Naive thymus-derived CD4-positive, alpha-beta T cell (primary cell): ENCODE results near the gene SLC29A2. TPM values are rescaled to one million over a fixed set of nuclear protein-coding genes. Genes with fewer than 3 reads are reported as not detected.

Experiments
- ATAC-seq: fragments of 150-1000 bp; cut with Tn5 transposase; 2 replicates; pipeline ENCODE4 v1.10.0; 2021; ENCODE audit warnings: mild to moderate bottlenecking, moderate library complexity
- CTCF ChIA-PET: fragments of 350-600 bp; sonication (Branson Sonifier 250); formaldehyde crosslinking; loops from one replicate; lab custom pipeline; 2021; ENCODE audit warnings: antibody characterized with exemption; lab: Charles Lee
- POLR2A ChIA-PET: fragments of 350-600 bp; sonication (Branson Sonifier 250); formaldehyde crosslinking; loops from one replicate; lab custom pipeline; 2021; ENCODE audit warnings: antibody characterized with exemption, inconsistent platforms; lab: Charles Lee
- DNase-seq, 9 donors: peaks; one replicate each; pipeline versions ENCODE4 v3.0.0 to v3.0.0-alpha.2; 2020 to 2022; ENCODE audit warnings: mixed read lengths in 1 of 9
- H3K27ac ChIP-seq: one replicate; pipeline ENCODE4 v1.7.0; 2013; ENCODE audit warnings: mild to moderate bottlenecking, low read depth, low read length, moderate library complexity
- H3K27me3 ChIP-seq, 2 donors: one replicate each; pipeline ENCODE4 v1.7.0; 2013; ENCODE audit warnings: low read length in 2 of 2, mild to moderate bottlenecking in 2 of 2, moderate library complexity in 2 of 2; ENCODE audit not compliant: control insufficient read depth in 2 of 2, insufficient read depth in 2 of 2
- H3K36me3 ChIP-seq, 3 experiments: 1 replicate in 2 of 3; 2 replicates in 1 of 3; pipeline ENCODE4 v1.7.0; 2013; ENCODE audit warnings: low read length in 3 of 3, mild to moderate bottlenecking in 3 of 3, moderate library complexity in 1 of 3; ENCODE audit not compliant: insufficient read depth in 3 of 3, control insufficient read depth in 2 of 3
- H3K4me1 ChIP-seq, 2 donors: one replicate each; pipeline ENCODE4 v1.7.0; 2013; ENCODE audit warnings: low read length in 2 of 2, mild to moderate bottlenecking in 2 of 2, moderate library complexity in 1 of 2; ENCODE audit not compliant: control insufficient read depth in 2 of 2, insufficient read depth in 2 of 2
- H3K4me3 ChIP-seq: 2 replicates; pipeline ENCODE4 v1.7.0; 2013; ENCODE audit warnings: mild to moderate bottlenecking, low read length
- H3K9me3 ChIP-seq, 3 experiments: 1 replicate in 2 of 3; 2 replicates in 1 of 3; pipeline ENCODE4 v1.7.0; 2013; ENCODE audit warnings: low read length in 3 of 3; ENCODE audit not compliant: control insufficient read depth in 2 of 3
- H3K27ac Mint-ChIP-seq, 9 donors: one replicate each; pipeline ENCODE4 v1.8.0; 2020 to 2022; ENCODE audit warnings: mixed read lengths in 9 of 9, mild to moderate bottlenecking in 8 of 9, moderate library complexity in 5 of 9, inconsistent platforms in 2 of 9
- H3K27me3 Mint-ChIP-seq, 5 donors: one replicate each; pipeline ENCODE4 v1.8.0; 2021 to 2022; ENCODE audit warnings: mixed read lengths in 5 of 5, mild to moderate bottlenecking in 1 of 5
- H3K36me3 Mint-ChIP-seq, 5 donors: one replicate each; pipeline ENCODE4 v1.8.0; 2020 to 2022; ENCODE audit warnings: mixed read lengths in 5 of 5, mild to moderate bottlenecking in 3 of 5, inconsistent platforms in 1 of 5
- H3K4me1 Mint-ChIP-seq, 7 donors: one replicate each; pipeline ENCODE4 v1.8.0; 2020 to 2022; ENCODE audit warnings: mixed read lengths in 7 of 7, mild to moderate bottlenecking in 3 of 7, inconsistent platforms in 1 of 7
- H3K4me3 Mint-ChIP-seq, 10 donors: one replicate each; pipeline ENCODE4 v1.8.0; 2020 to 2022; ENCODE audit warnings: mild to moderate bottlenecking in 10 of 10, mixed read lengths in 10 of 10, moderate library complexity in 6 of 10, inconsistent platforms in 2 of 10
- H3K9me3 Mint-ChIP-seq, 11 donors: one replicate each; pipeline ENCODE4 v1.8.0; 2020 to 2022; ENCODE audit warnings: mixed read lengths in 11 of 11, mild to moderate bottlenecking in 4 of 11, inconsistent platforms in 1 of 11, moderate library complexity in 1 of 11
- intact Hi-C, 2 donors: fragments of 100-400 bp; cut with micrococcal nuclease; formaldehyde crosslinking; loops; one replicate each; pipeline ENCODE4 v1.15.1; 2023
- polyA plus RNA-seq, 2 donors: library from polyadenylated mRNA; unstranded; fragments of 300-500 nt; fragmentation: Illumina TruSeq; gene quantifications; one replicate each; pipeline ENCODE4 v1.2.3, GENCODE V29; 2021
- total RNA-seq, 6 experiments: library from RNA in 5 of 6; stranded (reverse) in 5 of 6; gene quantifications; 1 replicate in 5 of 6; 2 replicates in 1 of 6; pipeline ENCODE4 v1.2.3 and lab custom pipeline; 2021 to 2026

Gene SLC29A2
- total RNA-seq (10 to 100 TPM in 3 of 5 experiments, 1 to 10 TPM in 2; 6.0 to 18.9 (median 12.0) TPM), polyA plus RNA-seq (1 to 10 TPM; 2.7 to 6.2 TPM), total RNA-seq (lab: John Stamatoyannopoulos, UW) (22.9 reads per million, percentile 53 among the genes with 10 or more reads in this experiment)

GRCh38 chr11:66371627-66372415 lies at the start of gene SLC29A2:
TSS of gene SLC29A2 (minus strand) at chr11:66371760. CDS start at chr11:66371591, 169 bp downstream.
- peaks cover 0 to 24% (median 13%) of the 10 kb centered on the region in 7 donors for H3K4me1 Mint-ChIP-seq
- ATAC-seq (peak; percentile 89), DNase-seq (peak; percentile 53 to 85 (median 80))
- H3K27me3 Mint-ChIP-seq = peaks cover 0 to 3% (median 0%) of the 10 kb centered on the region in 5 donors
- H3K4me1 ChIP-seq = peaks cover 4 to 8% of the 10 kb centered on the region in 2 donors
- no peaks in the 10 kb centered on the region for H3K9me3 Mint-ChIP-seq
- peak within 1 kb of the TSS; percentile 72 for H3K4me3 ChIP-seq
- H3K36me3 ChIP-seq = peaks cover 0 to 8% (median 0%) of the 10 kb centered on the region in 3 experiments
- ChIA-PET CTCF (interaction anchor here (0.6 to 1.9 kb wide), 4 partner anchors 14 to 414 kb away, joined by 4 to 14 read pairs (median 6); no protein-coding TSS in a partner anchor), POLR2A (interaction anchor here (0.8 to 4.8 kb wide), 12 partner anchors 14 to 586 kb away, joined by 3 to 58 read pairs (median 4); partner anchors contain the start of genes B4GAT1, BRMS1, CD248 and MRPL11)
- peak within 1 kb of the TSS; percentile 79 to 95 (median 90) for H3K27ac Mint-ChIP-seq
- intact Hi-C loops = loop anchor here (1.0 to 5.0 kb wide), 5 partner anchors 14 to 67 kb away; partner anchors contain the start of genes BRMS1 (in 2 of the 2) and MRPL11 (in 2 of the 2)
- H3K4me3 Mint-ChIP-seq = peak within 1 kb of the TSS; percentile 81 to 96 (median 88)
- H3K9me3 ChIP-seq = no peaks in the 10 kb centered on the region
- no peaks in the 10 kb centered on the region for H3K36me3 Mint-ChIP-seq
- H3K27ac ChIP-seq = peak within 1 kb of the TSS; percentile 83
- H3K27me3 ChIP-seq = no peaks in the 10 kb centered on the region

- Mint-ChIP-seq H3K27me3 (peaks cover 23 to 37% (median 35%) of the 10 kb centered on the region in 5 donors), H3K9me3 (peaks cover 0 to 15% (median 6%) of the 10 kb centered on the region in 11 donors), H3K4me3 (peak within 1 kb of the TSS in 4 of 10 donors; percentile 20 to 73 (median 41)), H3K27ac (peak within 1 kb of the TSS in 6 of 9 donors; percentile 31 to 85 (median 58)), H3K4me1 (peaks cover 9 to 24% (median 10%) of the 10 kb centered on the region in 7 donors), H3K36me3 (peaks cover 0 to 5% (median 3%) of the 10 kb centered on the region in 5 donors)
- intact Hi-C loops = loop anchor here (1.0 to 5.0 kb wide), 6 partner anchors 13 to 257 kb away; partner anchors contain the start of genes YIF1A (in 2 of the 2), PELI3 (in 1 of the 2) and RBM4B (in 1 of the 2)
- ChIA-PET POLR2A (interaction anchor here (0.8 to 1.7 kb wide), 7 partner anchors 18 to 256 kb away, joined by 3 to 9 read pairs (median 4); partner anchors contain the start of genes DPP3, MRPL11 and PELI3), CTCF (interaction anchor here (0.6 to 2.7 kb wide), 9 partner anchors 11 to 1466 kb away, joined by 3 to 9 read pairs (median 4); partner anchors contain the start of genes DPP3 and RBM4B)
- ATAC-seq (no peak), DNase-seq (no peak)
- Histone ChIP-seq H3K9me3 (no peaks in the 10 kb centered on the region), H3K4me3 (no peak within 1 kb of the TSS), H3K4me1 (no peaks in the 10 kb centered on the region), H3K36me3 (no peaks in the 10 kb centered on the region), H3K27ac (no peak within 1 kb of the TSS), H3K27me3 (peaks cover 7 to 22% of the 10 kb centered on the region in 2 donors)
Observed at GRCh38 chr11:66420671-66421476, 49.3 kb upstream of the SLC29A2 start, which contains the start of gene NPAS4. TSS of gene NPAS4 (plus strand) at chr11:66421035. CDS start at chr11:66421180, 145 bp downstream.

GRCh38 chr11:66419825-66420224 lies 48.3 kb upstream of the SLC29A2 start:
- Mint-ChIP-seq H3K27ac (peak overlapping the region in 2 of 9 donors; percentile 36 to 72), H3K4me3 (peak overlapping the region in 1 of 10 donors; percentile 68), H3K9me3 (peaks cover 0 to 15% (median 8%) of the 10 kb centered on the region in 11 donors), H3K4me1 (peaks cover 9 to 24% (median 10%) of the 10 kb centered on the region in 7 donors), H3K27me3 (peaks cover 23 to 47% (median 46%) of the 10 kb centered on the region in 5 donors), H3K36me3 (peaks cover 0 to 5% (median 3%) of the 10 kb centered on the region in 5 donors)
- H3K27me3 ChIP-seq = peaks cover 7 to 22% of the 10 kb centered on the region in 2 donors
- ATAC-seq = no peak
- no peaks in the 10 kb centered on the region for H3K9me3 ChIP-seq
- H3K27ac ChIP-seq = no peak overlapping the region
- no peak overlapping the region for H3K4me3 ChIP-seq
- ChIA-PET POLR2A (no interaction called here), CTCF (interaction anchor here (2.7 kb wide), 1 partner anchor 11 kb away, joined by 9 read pairs; no protein-coding TSS in a partner anchor)
- DNase-seq = no peak
- intact Hi-C loops = loop anchor here in 1 of 2 donors (5.0 kb wide), 1 partner anchor 257 kb away; the partner anchor contains the start of gene RBM4B
- H3K36me3 ChIP-seq = no peaks in the 10 kb centered on the region
- H3K4me1 ChIP-seq = no peaks in the 10 kb centered on the region

- no peak for DNase-seq
- ChIA-PET CTCF (no interaction called here), POLR2A (no interaction called here)
- Mint-ChIP-seq H3K36me3 (peaks cover 0 to 5% (median 3%) of the 10 kb centered on the region in 5 donors), H3K9me3 (peaks cover 0 to 15% (median 8%) of the 10 kb centered on the region in 11 donors), H3K4me3 (no peak overlapping the region), H3K27me3 (peaks cover 28 to 55% (median 55%) of the 10 kb centered on the region in 5 donors), H3K4me1 (peaks cover 9 to 24% (median 10%) of the 10 kb centered on the region in 7 donors), H3K27ac (peak overlapping the region in 4 of 9 donors; percentile 36 to 64 (median 52))
- no peaks in the 10 kb centered on the region for H3K9me3 ChIP-seq
- no peaks in the 10 kb centered on the region for H3K4me1 ChIP-seq
- no peak overlapping the region for H3K4me3 ChIP-seq
- peaks cover 7 to 22% of the 10 kb centered on the region in 2 donors for H3K27me3 ChIP-seq
- H3K36me3 ChIP-seq = no peaks in the 10 kb centered on the region
- intact Hi-C loops = no loop called here
- H3K27ac ChIP-seq = no peak overlapping the region
- ATAC-seq = no peak
Observed at GRCh38 chr11:66418986-66419308, 47.4 kb upstream of the SLC29A2 start.

- no peak overlapping the region for H3K27ac ChIP-seq
- H3K4me3 Mint-ChIP-seq = no peak overlapping the region
- H3K4me1 Mint-ChIP-seq = peaks cover 9 to 24% (median 10%) of the 10 kb centered on the region in 7 donors
- H3K9me3 Mint-ChIP-seq = peaks cover 0 to 15% (median 8%) of the 10 kb centered on the region in 11 donors
- ChIA-PET POLR2A (no interaction called here), CTCF (interaction anchor here (0.6 to 1.5 kb wide), 4 partner anchors 15 to 260 kb away, joined by 4 to 6 read pairs (median 4); no protein-coding TSS in a partner anchor)
- H3K4me3 ChIP-seq = no peak overlapping the region
- intact Hi-C loops = no loop called here
- peaks cover 28 to 60% (median 58%) of the 10 kb centered on the region in 5 donors for H3K27me3 Mint-ChIP-seq
- H3K9me3 ChIP-seq = no peaks in the 10 kb centered on the region
- H3K4me1 ChIP-seq = no peaks in the 10 kb centered on the region
- peaks cover 0 to 5% (median 3%) of the 10 kb centered on the region in 5 donors for H3K36me3 Mint-ChIP-seq
- DNase-seq (peak; percentile 9 to 71 (median 36)), ATAC-seq (no peak)
- H3K27ac Mint-ChIP-seq = peak overlapping the region in 4 of 9 donors; percentile 36 to 64 (median 52)
- no peaks in the 10 kb centered on the region for H3K36me3 ChIP-seq
- H3K27me3 ChIP-seq = peaks cover 7 to 22% of the 10 kb centered on the region in 2 donors
Observed at GRCh38 chr11:66418168-66418985, 46.8 kb upstream of the SLC29A2 start.
